Measurements from ENCODE around the gene TJP3. TPM values are rescaled to one million over a fixed set of nuclear protein-coding genes. Genes with fewer than 3 reads are reported as not detected.

Gene TJP3
- total RNA-seq, 2 donors from 2014 or later: 268 to 296 TPM

- intact Hi-C loops (cut with DNase I): no loop called here
- DNase-seq: no peak
- Histone ChIP-seq H3K4me1 (no peaks in the 10 kb centered on the region), H3K4me3 (no peak overlapping the region), H3K36me3 (no peaks in the 10 kb centered on the region), H3K27ac (no peak overlapping the region), H3K27me3 (no peaks in the 10 kb centered on the region), H3K9ac (ENCODE audit: low read depth in 2 of 2, low read length in 2 of 2) (no peak overlapping the region), H3K9me3 (no peaks in the 10 kb centered on the region)
- TF ChIP-seq, protein P1, sequence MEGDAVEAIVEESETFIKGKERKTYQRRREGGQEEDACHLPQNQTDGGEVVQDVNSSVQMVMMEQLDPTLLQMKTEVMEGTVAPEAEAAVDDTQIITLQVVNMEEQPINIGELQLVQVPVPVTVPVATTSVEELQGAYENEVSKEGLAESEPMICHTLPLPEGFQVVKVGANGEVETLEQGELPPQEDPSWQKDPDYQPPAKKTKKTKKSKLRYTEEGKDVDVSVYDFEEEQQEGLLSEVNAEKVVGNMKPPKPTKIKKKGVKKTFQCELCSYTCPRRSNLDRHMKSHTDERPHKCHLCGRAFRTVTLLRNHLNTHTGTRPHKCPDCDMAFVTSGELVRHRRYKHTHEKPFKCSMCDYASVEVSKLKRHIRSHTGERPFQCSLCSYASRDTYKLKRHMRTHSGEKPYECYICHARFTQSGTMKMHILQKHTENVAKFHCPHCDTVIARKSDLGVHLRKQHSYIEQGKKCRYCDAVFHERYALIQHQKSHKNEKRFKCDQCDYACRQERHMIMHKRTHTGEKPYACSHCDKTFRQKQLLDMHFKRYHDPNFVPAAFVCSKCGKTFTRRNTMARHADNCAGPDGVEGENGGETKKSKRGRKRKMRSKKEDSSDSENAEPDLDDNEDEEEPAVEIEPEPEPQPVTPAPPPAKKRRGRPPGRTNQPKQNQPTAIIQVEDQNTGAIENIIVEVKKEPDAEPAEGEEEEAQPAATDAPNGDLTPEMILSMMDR (IDR thresholded peaks at IDR 0.05): no peak
Observed at GRCh38 chr19:3775831-3776230, 67.6 kb downstream of the TJP3 start.

- Histone ChIP-seq H3K27me3 (no peaks in the 10 kb centered on the region), H3K36me3 (no peaks in the 10 kb centered on the region), H3K4me1 (no peaks in the 10 kb centered on the region), H3K27ac (no peak overlapping the region), H3K9ac (ENCODE audit: low read depth in 2 of 2, low read length in 2 of 2) (no peak overlapping the region), H3K4me3 (no peak overlapping the region), H3K9me3 (no peaks in the 10 kb centered on the region)
- no peak for DNase-seq
- intact Hi-C loops (cut with DNase I): no loop called here
- TF ChIP-seq, protein P1 (IDR thresholded peaks at IDR 0.05): no peak
Observed at GRCh38 chr19:3776479-3777040, 68.4 kb downstream of the TJP3 start.

DNA sequence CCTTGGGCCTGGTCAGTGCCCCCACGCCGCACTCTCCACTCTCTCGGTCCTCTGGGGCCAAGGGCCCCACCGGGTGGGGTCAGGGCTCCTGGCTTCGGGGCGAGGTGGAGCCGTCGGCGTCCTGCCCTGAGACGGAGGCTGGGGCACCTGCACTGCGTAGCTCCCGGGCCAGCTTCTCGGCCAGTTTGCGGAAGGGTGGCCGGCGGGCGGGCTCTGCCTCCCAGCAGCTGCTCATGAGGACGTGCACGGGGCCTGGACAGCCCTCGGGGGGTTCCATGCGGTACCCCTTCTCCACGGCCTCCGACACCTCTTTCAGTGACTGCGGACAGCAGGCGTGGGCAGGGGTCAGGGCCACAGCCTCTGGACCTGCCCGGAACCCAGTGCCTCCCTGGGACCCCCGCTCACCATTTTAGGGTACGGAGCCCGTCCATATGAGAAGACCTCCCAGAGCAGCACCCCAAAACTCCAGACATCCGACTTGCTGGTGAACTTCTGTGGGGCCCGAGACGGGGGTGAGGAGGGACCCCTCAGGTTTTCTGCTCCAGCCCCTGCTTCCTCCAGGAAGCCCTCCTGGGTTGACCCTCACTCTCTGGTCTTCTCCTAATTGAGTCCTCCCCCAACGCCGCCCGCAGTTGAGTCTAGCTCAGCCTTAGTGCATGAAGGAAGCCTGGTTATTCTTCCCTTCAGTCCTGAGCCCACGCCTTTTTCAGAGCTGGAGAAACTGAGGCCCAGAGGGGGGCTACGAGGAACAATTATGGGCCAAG lies 70.1 kb downstream of the TJP3 start:
- no peak overlapping the region for H3K9ac ChIP-seq (ENCODE audit: low read depth in 2 of 2, low read length in 2 of 2)
- H3K4me3 ChIP-seq: no peak overlapping the region
- TF ChIP-seq, protein P1 (IDR thresholded peaks at IDR 0.05): no peak
- no peaks in the 10 kb centered on the region for H3K36me3 ChIP-seq
- H3K9me3 ChIP-seq: no peaks in the 10 kb centered on the region
- no peaks in the 10 kb centered on the region for H3K4me1 ChIP-seq
- H3K27ac ChIP-seq: no peak overlapping the region
- intact Hi-C loops (cut with DNase I): no loop called here
- no peaks in the 10 kb centered on the region for H3K27me3 ChIP-seq
- no peak for DNase-seq

- no peak for DNase-seq
- TF ChIP-seq, protein P1 (IDR thresholded peaks at IDR 0.05): no peak
- no peaks in the 10 kb centered on the region for H3K27me3 ChIP-seq
- no peak overlapping the region for H3K4me3 ChIP-seq
- intact Hi-C loops (cut with DNase I): no loop called here
- H3K27ac ChIP-seq: no peak overlapping the region
- no peak overlapping the region for H3K9ac ChIP-seq (ENCODE audit: low read depth in 2 of 2, low read length in 2 of 2)
- H3K9me3 ChIP-seq: no peaks in the 10 kb centered on the region
- H3K4me1 ChIP-seq: no peaks in the 10 kb centered on the region
- H3K36me3 ChIP-seq: no peaks in the 10 kb centered on the region
Observed at GRCh38 chr19:3778899-3779723, 70.9 kb downstream of the TJP3 start.

GRCh38 chr19:3780786-3781304 lies 72.7 kb downstream of the TJP3 start:
- H3K27ac ChIP-seq: no peak overlapping the region
- intact Hi-C loops (cut with DNase I): no loop called here
- DNase-seq: no peak
- TF ChIP-seq, protein P1 (IDR thresholded peaks at IDR 0.05): no peak
- no peaks in the 10 kb centered on the region for H3K36me3 ChIP-seq
- no peak overlapping the region for H3K9ac ChIP-seq (ENCODE audit: low read depth in 2 of 2, low read length in 2 of 2)
- peaks cover 4% of the 10 kb centered on the region for H3K27me3 ChIP-seq
- no peaks in the 10 kb centered on the region for H3K9me3 ChIP-seq
- no peak overlapping the region for H3K4me3 ChIP-seq
- H3K4me1 ChIP-seq: no peaks in the 10 kb centered on the region

Data from colonic mucosa (tissue), 4 donors.